ENCODE results near the gene TBC1D8B.

GRCh38 chrX:106919932-106920452 is 117.5 kb downstream of the TBC1D8B start, which contains the start of gene CLDN2:
- TF ChIP-seq MAX (IDR thresholded peaks at IDR 0.05) (no peak), CTCF (IDR thresholded peaks at IDR 0.05 in 2 of 3, conservative IDR thresholded peaks at IDR 0.05 in 1 of 3; ENCODE audit: borderline replicate concordance in 1 of 3, insufficient read depth in 1 of 3, low read depth in 2 of 3, low read length in 2 of 3) (no peak), POLR2AphosphoS5 (IDR thresholded peaks at IDR 0.05; ENCODE audit: low read depth, low read length) (no peak), SIN3A (IDR thresholded peaks at IDR 0.05; ENCODE audit: low read depth) (no peak), ZFX (IDR thresholded peaks at IDR 0.05) (no peak), YY1 (IDR thresholded peaks at IDR 0.05; ENCODE audit: extremely low read depth, insufficient replicate concordance, low read depth, low read length) (no peak), POLR2A (IDR thresholded peaks at IDR 0.05; ENCODE audit: borderline replicate concordance, extremely low read depth, insufficient read depth, insufficient read length) (no peak), RAD21 (IDR thresholded peaks at IDR 0.05; ENCODE audit: low read depth) (no peak), EZH2 (IDR thresholded peaks at IDR 0.05) (no peak), EZH2phosphoT487 (IDR thresholded peaks at IDR 0.05; ENCODE audit: borderline replicate concordance) (no peak), REST (IDR thresholded peaks at IDR 0.05; ENCODE audit: low read depth) (no peak), ZNF274 (IDR thresholded peaks at IDR 0.05; ENCODE audit: low read depth, low read length) (no peak), ATF3 (IDR thresholded peaks at IDR 0.05) (no peak)

Measured in HCT116 (cell line).